ENCODE data around the gene KLHL34.

DNA sequence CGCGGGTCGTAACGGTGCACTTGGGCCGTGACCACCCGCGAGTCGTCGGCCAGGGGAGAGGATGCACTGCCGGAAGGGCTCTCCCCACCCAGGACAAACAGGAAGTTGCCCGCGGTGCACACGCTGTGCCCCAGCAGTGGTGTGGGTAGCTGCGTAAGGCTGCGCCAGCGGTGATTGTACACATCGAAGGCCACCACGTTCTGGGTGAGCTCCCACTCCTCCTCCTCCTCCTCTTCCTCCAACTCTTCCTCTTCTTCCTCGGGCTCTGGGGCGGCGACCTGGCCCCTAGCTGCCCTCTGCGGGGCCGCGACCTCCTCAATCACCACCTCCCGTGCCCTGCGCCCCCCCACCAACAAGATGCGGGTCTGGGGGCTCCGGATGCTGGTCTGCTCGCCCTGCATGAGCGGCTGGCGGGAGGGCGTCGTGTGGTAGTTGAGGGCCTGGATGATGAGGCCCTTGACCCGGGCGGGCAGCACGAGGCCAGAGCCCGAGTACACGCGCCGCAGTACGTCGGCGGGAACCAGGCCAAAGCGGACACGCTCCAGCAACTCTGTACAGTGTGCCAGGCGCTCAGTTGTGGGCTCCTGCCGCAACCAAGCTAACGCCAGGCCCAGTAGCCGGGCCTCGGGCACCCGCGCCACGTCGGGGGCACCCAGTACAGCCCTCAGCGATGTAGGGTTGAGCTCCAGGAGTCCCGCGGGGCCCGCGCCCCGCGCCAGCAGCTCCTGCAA is 1.4 kb downstream of the KLHL34 start:
- TF ChIP-seq, protein P1, sequence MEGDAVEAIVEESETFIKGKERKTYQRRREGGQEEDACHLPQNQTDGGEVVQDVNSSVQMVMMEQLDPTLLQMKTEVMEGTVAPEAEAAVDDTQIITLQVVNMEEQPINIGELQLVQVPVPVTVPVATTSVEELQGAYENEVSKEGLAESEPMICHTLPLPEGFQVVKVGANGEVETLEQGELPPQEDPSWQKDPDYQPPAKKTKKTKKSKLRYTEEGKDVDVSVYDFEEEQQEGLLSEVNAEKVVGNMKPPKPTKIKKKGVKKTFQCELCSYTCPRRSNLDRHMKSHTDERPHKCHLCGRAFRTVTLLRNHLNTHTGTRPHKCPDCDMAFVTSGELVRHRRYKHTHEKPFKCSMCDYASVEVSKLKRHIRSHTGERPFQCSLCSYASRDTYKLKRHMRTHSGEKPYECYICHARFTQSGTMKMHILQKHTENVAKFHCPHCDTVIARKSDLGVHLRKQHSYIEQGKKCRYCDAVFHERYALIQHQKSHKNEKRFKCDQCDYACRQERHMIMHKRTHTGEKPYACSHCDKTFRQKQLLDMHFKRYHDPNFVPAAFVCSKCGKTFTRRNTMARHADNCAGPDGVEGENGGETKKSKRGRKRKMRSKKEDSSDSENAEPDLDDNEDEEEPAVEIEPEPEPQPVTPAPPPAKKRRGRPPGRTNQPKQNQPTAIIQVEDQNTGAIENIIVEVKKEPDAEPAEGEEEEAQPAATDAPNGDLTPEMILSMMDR (IDR thresholded peaks at IDR 0.05) = no peak
- no peak for TF ChIP-seq POLR2A (IDR thresholded peaks at IDR 0.05)
- TF ChIP-seq EP300 (IDR thresholded peaks at IDR 0.05) = no peak
